Measurements from ENCODE around the gene DCAF11.
"Not testable (repeated sequence)": the region's sequence is repeated elsewhere in the genome, so short reads cannot be mapped to it uniquely, and the experiment has no call there.

Gene DCAF11

GRCh38 chr14:24102357-24103048, 12.1 kb upstream of the DCAF11 start:
- H3K23ac ChIP-seq (ENCODE audit: low read length in 2 of 2) = no peak overlapping the region
- no peak overlapping the region for H3K27ac ChIP-seq (ENCODE audit: low read length, poor library complexity, severe bottlenecking)
- no peak overlapping the region for H4K8ac ChIP-seq (ENCODE audit: low read length)
- DNase-seq = no peak
- no peak overlapping the region for H2AFZ ChIP-seq (ENCODE audit: low read depth, low read length)
- peaks cover 20 to 33% of the 10 kb centered on the region in 2 experiments for H3K36me3 ChIP-seq (ENCODE audit: control insufficient read depth in 1 of 2, insufficient read depth in 2 of 2, low read depth in 1 of 2, low read length in 2 of 2)
- 90% methylated on average over 7 of the region's 7 CpGs for WGBS
- no peaks in the 10 kb centered on the region for H3K9me3 ChIP-seq (ENCODE audit: control insufficient read depth, low read length)
- no peak overlapping the region for H2BK120ac ChIP-seq (ENCODE audit: low read depth, low read length)
- no peak overlapping the region for H4K91ac ChIP-seq (ENCODE audit: low read length)
- no peak overlapping the region for H2AK5ac ChIP-seq (ENCODE audit: low read length, severe bottlenecking)
- H3K4me3 ChIP-seq (ENCODE audit: insufficient read depth in 1 of 2, low read depth in 1 of 2, low read length in 2 of 2) = no peak overlapping the region
- H3K4me2 ChIP-seq (ENCODE audit: low read length, poor library complexity, severe bottlenecking) = no peak overlapping the region
- H2BK5ac ChIP-seq (ENCODE audit: low read depth, low read length, poor library complexity, severe bottlenecking) = no peak overlapping the region
- H2BK12ac ChIP-seq (ENCODE audit: low read length in 2 of 2) = no peak overlapping the region
- no peak overlapping the region for H3K9ac ChIP-seq (ENCODE audit: low read length)
- H2BK15ac ChIP-seq (ENCODE audit: low read depth, poor library complexity, severe bottlenecking) = no peak overlapping the region
- H3K18ac ChIP-seq (ENCODE audit: low read depth in 1 of 2, low read length in 2 of 2) = no peak overlapping the region
- H3K4ac ChIP-seq (ENCODE audit: low read depth in 1 of 2, low read length in 2 of 2) = no peak overlapping the region
- H3K27me3 ChIP-seq (ENCODE audit: control insufficient read depth in 1 of 2, insufficient read depth in 1 of 2, low read length in 2 of 2) = no peaks in the 10 kb centered on the region
- peaks cover 2% of the 10 kb centered on the region for H3K79me1 ChIP-seq (replicated peaks; ENCODE audit: low read length, poor library complexity, severe bottlenecking)
- H3K14ac ChIP-seq (ENCODE audit: low read length in 2 of 2) = no peak overlapping the region
- no peaks in the 10 kb centered on the region for H3K4me1 ChIP-seq (ENCODE audit: control insufficient read depth, insufficient read depth, low read depth, low read length)

- Histone ChIP-seq H2BK5ac (ENCODE audit: low read depth, low read length, poor library complexity, severe bottlenecking) (no peak overlapping the region), H3K4me2 (ENCODE audit: low read length, poor library complexity, severe bottlenecking) (no peak overlapping the region), H3K23ac (ENCODE audit: low read length in 2 of 2) (no peak overlapping the region), H2BK120ac (ENCODE audit: low read depth, low read length) (no peak overlapping the region), H3K4ac (ENCODE audit: low read depth in 1 of 2, low read length in 2 of 2) (no peak overlapping the region), H3K14ac (ENCODE audit: low read length in 2 of 2) (no peak overlapping the region), H4K8ac (ENCODE audit: low read length) (no peak overlapping the region), H3K79me1 (replicated peaks; ENCODE audit: low read length, poor library complexity, severe bottlenecking) (no peaks in the 10 kb centered on the region), H3K4me3 (ENCODE audit: insufficient read depth in 1 of 2, low read depth in 1 of 2, low read length in 2 of 2) (no peak overlapping the region), H3K27me3 (ENCODE audit: control insufficient read depth in 1 of 2, insufficient read depth in 1 of 2, low read length in 2 of 2) (no peaks in the 10 kb centered on the region), H3K9ac (ENCODE audit: low read length) (no peak overlapping the region), H3K36me3 (ENCODE audit: control insufficient read depth in 1 of 2, insufficient read depth in 2 of 2, low read depth in 1 of 2, low read length in 2 of 2) (peaks cover 20 to 26% of the 10 kb centered on the region in 2 experiments), H2AFZ (ENCODE audit: low read depth, low read length) (no peak overlapping the region), H3K9me3 (ENCODE audit: control insufficient read depth, low read length) (no peaks in the 10 kb centered on the region), H4K91ac (ENCODE audit: low read length) (no peak overlapping the region), H3K4me1 (ENCODE audit: control insufficient read depth, insufficient read depth, low read depth, low read length) (no peaks in the 10 kb centered on the region), H2BK15ac (ENCODE audit: low read depth, poor library complexity, severe bottlenecking) (no peak overlapping the region), H3K27ac (ENCODE audit: low read length, poor library complexity, severe bottlenecking) (no peak overlapping the region), H3K18ac (ENCODE audit: low read depth in 1 of 2, low read length in 2 of 2) (no peak overlapping the region), H2AK5ac (ENCODE audit: low read length, severe bottlenecking) (no peak overlapping the region), H2BK12ac (ENCODE audit: low read length in 2 of 2) (no peak overlapping the region)
- DNase-seq = no peak
- 98% methylated on average over 13 of the region's 13 CpGs for WGBS
These were observed 11.1 kb upstream of the DCAF11 start for GRCh38 chr14:24103451-24103850.

- H2BK120ac ChIP-seq (ENCODE audit: low read depth, low read length); H3K27ac ChIP-seq (ENCODE audit: low read length, poor library complexity, severe bottlenecking); H3K4ac ChIP-seq (ENCODE audit: low read depth in 1 of 2, low read length in 2 of 2); H4K91ac ChIP-seq (ENCODE audit: low read length); H3K27me3 ChIP-seq (ENCODE audit: control insufficient read depth in 1 of 2, insufficient read depth in 1 of 2, low read length in 2 of 2); H3K79me1 ChIP-seq (replicated peaks; ENCODE audit: low read length, poor library complexity, severe bottlenecking); H3K18ac ChIP-seq (ENCODE audit: low read depth in 1 of 2, low read length in 2 of 2); H3K4me2 ChIP-seq (ENCODE audit: low read length, poor library complexity, severe bottlenecking); H3K23ac ChIP-seq (ENCODE audit: low read length in 2 of 2); H3K9ac ChIP-seq (ENCODE audit: low read length); H3K4me1 ChIP-seq (ENCODE audit: control insufficient read depth, insufficient read depth, low read depth, low read length); DNase-seq; H2AFZ ChIP-seq (ENCODE audit: low read depth, low read length); H3K4me3 ChIP-seq (ENCODE audit: insufficient read depth in 1 of 2, low read depth in 1 of 2, low read length in 2 of 2); H3K9me3 ChIP-seq (ENCODE audit: control insufficient read depth, low read length); H4K8ac ChIP-seq (ENCODE audit: low read length); H2BK12ac ChIP-seq (ENCODE audit: low read length in 2 of 2); H3K14ac ChIP-seq (ENCODE audit: low read length in 2 of 2); H2AK5ac ChIP-seq (ENCODE audit: low read length, severe bottlenecking); H2BK15ac ChIP-seq (ENCODE audit: low read depth, poor library complexity, severe bottlenecking); H2BK5ac ChIP-seq (ENCODE audit: low read depth, low read length, poor library complexity, severe bottlenecking): not testable (repeated sequence)
- 87% methylated on average over 8 of the region's 8 CpGs for WGBS
- peaks cover 10 to 12% of the 10 kb centered on the region in 2 experiments for H3K36me3 ChIP-seq (ENCODE audit: control insufficient read depth in 1 of 2, insufficient read depth in 2 of 2, low read depth in 1 of 2, low read length in 2 of 2)
These were observed 8.9 kb upstream of the DCAF11 start for GRCh38 chr14:24105609-24106239.

- Histone ChIP-seq H4K8ac (ENCODE audit: low read length) (no peak overlapping the region), H3K9ac (ENCODE audit: low read length) (no peak overlapping the region), H3K4me3 (ENCODE audit: insufficient read depth in 1 of 2, low read depth in 1 of 2, low read length in 2 of 2) (no peak overlapping the region), H3K9me3 (ENCODE audit: control insufficient read depth, low read length) (no peaks in the 10 kb centered on the region), H3K27ac (ENCODE audit: low read length, poor library complexity, severe bottlenecking) (no peak overlapping the region), H3K4me2 (ENCODE audit: low read length, poor library complexity, severe bottlenecking) (no peak overlapping the region), H2AFZ (ENCODE audit: low read depth, low read length) (no peak overlapping the region), H3K14ac (ENCODE audit: low read length in 2 of 2) (no peak overlapping the region), H2AK5ac (ENCODE audit: low read length, severe bottlenecking) (no peak overlapping the region), H2BK120ac (ENCODE audit: low read depth, low read length) (no peak overlapping the region), H3K23ac (ENCODE audit: low read length in 2 of 2) (no peak overlapping the region), H3K27me3 (ENCODE audit: control insufficient read depth in 1 of 2, insufficient read depth in 1 of 2, low read length in 2 of 2) (no peaks in the 10 kb centered on the region), H2BK12ac (ENCODE audit: low read length in 2 of 2) (no peak overlapping the region), H4K91ac (ENCODE audit: low read length) (no peak overlapping the region), H2BK15ac (ENCODE audit: low read depth, poor library complexity, severe bottlenecking) (no peak overlapping the region), H2BK5ac (ENCODE audit: low read depth, low read length, poor library complexity, severe bottlenecking) (no peak overlapping the region), H3K4ac (ENCODE audit: low read depth in 1 of 2, low read length in 2 of 2) (no peak overlapping the region), H3K36me3 (ENCODE audit: control insufficient read depth in 1 of 2, insufficient read depth in 2 of 2, low read depth in 1 of 2, low read length in 2 of 2) (peaks cover 10 to 12% of the 10 kb centered on the region in 2 experiments), H3K18ac (ENCODE audit: low read depth in 1 of 2, low read length in 2 of 2) (no peak overlapping the region), H3K79me1 (replicated peaks; ENCODE audit: low read length, poor library complexity, severe bottlenecking) (peaks cover 1% of the 10 kb centered on the region), H3K4me1 (ENCODE audit: control insufficient read depth, insufficient read depth, low read depth, low read length) (no peaks in the 10 kb centered on the region)
- 90% methylated on average over 2 of the region's 4 CpGs for WGBS
- no peak for DNase-seq
These were observed 7.8 kb upstream of the DCAF11 start for GRCh38 chr14:24106672-24107271.

Data from mesenchymal stem cell (in vitro differentiated cells and primary cell).